ENCODE data around the gene NEURL3.

NEURL3 gene

DNA sequence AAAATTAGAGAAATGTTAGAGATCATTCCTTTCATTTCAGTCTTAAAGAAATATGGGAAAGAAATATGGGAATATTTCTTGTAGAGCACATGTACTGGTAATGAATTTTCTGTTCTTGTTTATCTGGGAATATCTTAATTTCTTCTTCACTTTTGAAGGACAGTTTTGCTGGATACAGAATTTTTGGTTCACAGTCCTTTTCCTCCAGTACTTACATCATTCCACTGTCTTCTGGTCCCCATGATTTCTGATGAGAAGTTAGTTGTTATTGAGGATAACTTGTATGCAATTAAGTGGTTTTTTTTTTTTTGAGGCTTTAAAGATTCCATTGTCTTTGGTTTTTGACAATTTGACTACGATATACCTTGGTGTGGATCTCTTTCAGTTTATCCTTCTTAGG lies 11.0 kb downstream of the NEURL3 start:
- ATAC-seq: no peak

GRCh38 chr2:96493072-96493471 lies 12.1 kb downstream of the NEURL3 start:
- ATAC-seq: no peak
- TF ChIP-seq PPARA (CRISPR knock-in tag; IDR thresholded peaks at IDR 0.05; ENCODE audit: borderline replicate concordance) (no peak), ZNF8 (CRISPR knock-in tag; IDR thresholded peaks at IDR 0.05) (no peak), ZFP3 (CRISPR knock-in tag; IDR thresholded peaks at IDR 0.05) (no peak), ZFP30 (CRISPR knock-in tag; IDR thresholded peaks at IDR 0.05) (no peak), GLIS3 (CRISPR knock-in tag; IDR thresholded peaks at IDR 0.05) (no peak), ISL1 (CRISPR knock-in tag; IDR thresholded peaks at IDR 0.05) (no peak), CSRNP3 (CRISPR knock-in tag; IDR thresholded peaks at IDR 0.05) (no peak), ARNTL (CRISPR knock-in tag; IDR thresholded peaks at IDR 0.05; ENCODE audit: borderline replicate concordance, low read depth) (no peak)

More for the DNA sequence above, 11.0 kb downstream of the NEURL3 start:
- TF ChIP-seq ESRRG (CRISPR knock-in tag; IDR thresholded peaks at IDR 0.05) (no peak), TCF4 (CRISPR knock-in tag; IDR thresholded peaks at IDR 0.05; ENCODE audit: borderline replicate concordance) (no peak), ZFP3 (CRISPR knock-in tag; IDR thresholded peaks at IDR 0.05) (no peak), PPARA (CRISPR knock-in tag; IDR thresholded peaks at IDR 0.05; ENCODE audit: borderline replicate concordance) (no peak), BACH2 (CRISPR knock-in tag; IDR thresholded peaks at IDR 0.05; ENCODE audit: borderline replicate concordance) (no peak), ZNF565 (CRISPR knock-in tag; conservative IDR thresholded peaks at IDR 0.05; ENCODE audit: low read depth) (no peak), SNAI2 (CRISPR knock-in tag; IDR thresholded peaks at IDR 0.05) (no peak), TOX (CRISPR knock-in tag; IDR thresholded peaks at IDR 0.05; ENCODE audit: borderline replicate concordance) (no peak), RARB (CRISPR knock-in tag; IDR thresholded peaks at IDR 0.05) (no peak), ZC3H10 (CRISPR knock-in tag; IDR thresholded peaks at IDR 0.05) (no peak), ISL1 (CRISPR knock-in tag; IDR thresholded peaks at IDR 0.05) (no peak), GLIS3 (CRISPR knock-in tag; IDR thresholded peaks at IDR 0.05) (no peak), OSR1 (CRISPR knock-in tag; IDR thresholded peaks at IDR 0.05) (no peak)
- TF ChIP-seq, protein P1, sequence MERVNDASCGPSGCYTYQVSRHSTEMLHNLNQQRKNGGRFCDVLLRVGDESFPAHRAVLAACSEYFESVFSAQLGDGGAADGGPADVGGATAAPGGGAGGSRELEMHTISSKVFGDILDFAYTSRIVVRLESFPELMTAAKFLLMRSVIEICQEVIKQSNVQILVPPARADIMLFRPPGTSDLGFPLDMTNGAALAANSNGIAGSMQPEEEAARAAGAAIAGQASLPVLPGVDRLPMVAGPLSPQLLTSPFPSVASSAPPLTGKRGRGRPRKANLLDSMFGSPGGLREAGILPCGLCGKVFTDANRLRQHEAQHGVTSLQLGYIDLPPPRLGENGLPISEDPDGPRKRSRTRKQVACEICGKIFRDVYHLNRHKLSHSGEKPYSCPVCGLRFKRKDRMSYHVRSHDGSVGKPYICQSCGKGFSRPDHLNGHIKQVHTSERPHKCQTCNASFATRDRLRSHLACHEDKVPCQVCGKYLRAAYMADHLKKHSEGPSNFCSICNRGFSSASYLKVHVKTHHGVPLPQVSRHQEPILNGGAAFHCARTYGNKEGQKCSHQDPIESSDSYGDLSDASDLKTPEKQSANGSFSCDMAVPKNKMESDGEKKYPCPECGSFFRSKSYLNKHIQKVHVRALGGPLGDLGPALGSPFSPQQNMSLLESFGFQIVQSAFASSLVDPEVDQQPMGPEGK (CRISPR knock-in tag; IDR thresholded peaks at IDR 0.05; ENCODE audit: borderline replicate concordance): no peak

DNA sequence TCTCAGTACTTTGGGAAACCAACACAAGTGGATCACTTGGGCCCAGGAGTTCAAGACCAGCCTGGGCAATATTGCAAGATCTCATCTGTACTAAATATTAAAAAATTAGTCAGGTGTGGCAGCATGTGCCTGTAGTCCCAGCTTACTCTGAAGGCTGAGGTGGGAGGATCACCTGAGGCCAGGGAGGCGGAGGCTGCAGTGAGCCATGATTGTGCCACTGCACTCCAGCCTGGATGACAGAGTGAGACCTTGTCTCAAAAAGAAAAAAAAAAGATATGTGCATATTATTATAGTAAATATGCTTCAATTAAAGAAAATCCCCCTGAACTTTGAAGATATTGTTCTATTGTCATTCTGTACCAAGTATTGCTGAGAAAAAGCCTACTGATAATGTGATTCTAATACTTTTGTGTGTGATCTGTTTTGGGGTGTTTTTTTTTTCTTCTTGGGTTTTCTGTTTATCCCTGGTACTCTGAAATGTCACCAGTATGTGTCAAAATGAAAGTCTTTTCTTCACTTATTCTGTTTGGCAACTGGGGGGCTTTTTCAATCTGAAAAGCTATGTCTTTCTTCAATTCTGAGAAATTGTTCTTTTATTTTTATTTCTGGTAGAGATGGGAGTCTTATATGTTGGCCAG lies 13.2 kb downstream of the NEURL3 start:
- no peak for TF ChIP-seq SNAI2 (CRISPR knock-in tag; IDR thresholded peaks at IDR 0.05)
- TF ChIP-seq BACH2 (CRISPR knock-in tag; IDR thresholded peaks at IDR 0.05; ENCODE audit: borderline replicate concordance): no peak
- no peak for TF ChIP-seq ZFP3 (CRISPR knock-in tag; IDR thresholded peaks at IDR 0.05)
- TF ChIP-seq POU6F1 (CRISPR knock-in tag; IDR thresholded peaks at IDR 0.05; ENCODE audit: borderline replicate concordance, low read depth): no peak
- TF ChIP-seq ARNTL (CRISPR knock-in tag; IDR thresholded peaks at IDR 0.05; ENCODE audit: borderline replicate concordance, low read depth): no peak
- TF ChIP-seq ESRRG (CRISPR knock-in tag; IDR thresholded peaks at IDR 0.05): no peak
- TF ChIP-seq TOX (CRISPR knock-in tag; IDR thresholded peaks at IDR 0.05; ENCODE audit: borderline replicate concordance): no peak
- TF ChIP-seq RARB (CRISPR knock-in tag; IDR thresholded peaks at IDR 0.05): no peak
- no peak for TF ChIP-seq PPARA (CRISPR knock-in tag; IDR thresholded peaks at IDR 0.05; ENCODE audit: borderline replicate concordance)
- TF ChIP-seq ZNF70 (CRISPR knock-in tag; IDR thresholded peaks at IDR 0.05): no peak
- no peak for TF ChIP-seq ISL1 (CRISPR knock-in tag; IDR thresholded peaks at IDR 0.05)
- TF ChIP-seq CSDC2 (CRISPR knock-in tag; IDR thresholded peaks at IDR 0.05): no peak
- TF ChIP-seq TCF4 (CRISPR knock-in tag; IDR thresholded peaks at IDR 0.05; ENCODE audit: borderline replicate concordance): no peak
- TF ChIP-seq OSR1 (CRISPR knock-in tag; IDR thresholded peaks at IDR 0.05): no peak
- no peak for TF ChIP-seq GLIS3 (CRISPR knock-in tag; IDR thresholded peaks at IDR 0.05)
- no peak for TF ChIP-seq CREB5 (CRISPR knock-in tag; IDR thresholded peaks at IDR 0.05; ENCODE audit: low read depth)
- TF ChIP-seq ZNF565 (CRISPR knock-in tag; conservative IDR thresholded peaks at IDR 0.05; ENCODE audit: low read depth): no peak
- TF ChIP-seq ZC3H10 (CRISPR knock-in tag; IDR thresholded peaks at IDR 0.05): no peak
- no peak for TF ChIP-seq ZFP30 (CRISPR knock-in tag; IDR thresholded peaks at IDR 0.05)
- ATAC-seq: no peak

Measured in SK-N-SH treated with all-trans-retinoic acid at 6 μM for 48 hours (cell line).